Iris pigment epithelial cell (primary cell): ENCODE results near the gene IQCF6.
"Not testable (repeated sequence)": the region's sequence is repeated elsewhere in the genome, so short reads cannot be mapped to it uniquely, and the experiment has no call there.

Source experiments
- DNase-seq: peaks from one replicate; pipeline ENCODE4 v3.0.0-alpha.2; 2011; ENCODE audit warnings: low read depth

The IQCF6 gene

GRCh38 chr3:51759203-51759602, 19.8 kb downstream of the IQCF6 start:
- DNase-seq: no peak

GRCh38 chr3:51753763-51754750, 25.0 kb downstream of the IQCF6 start:
- DNase-seq: not testable (repeated sequence)

DNA sequence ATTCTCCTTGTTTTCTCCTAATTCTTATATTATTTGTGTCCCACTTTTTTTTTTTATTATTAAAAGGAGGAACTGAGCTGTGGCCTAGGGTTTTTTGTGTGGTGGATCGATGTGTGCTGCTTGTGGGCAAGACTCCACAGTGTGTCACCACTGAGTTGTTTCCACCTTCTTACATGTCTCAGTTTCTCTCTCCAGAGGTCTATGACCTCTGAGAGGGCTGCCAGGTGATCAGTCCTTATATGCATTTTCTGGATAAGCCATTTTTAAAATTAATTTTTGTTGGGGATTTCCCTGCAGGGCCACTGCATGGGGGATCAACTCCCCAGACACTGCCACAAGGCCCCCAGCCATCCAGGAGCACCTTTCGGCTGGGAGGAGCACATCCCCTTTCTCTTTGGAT, 27.8 kb downstream of the IQCF6 start:
- no peak for DNase-seq

DNA sequence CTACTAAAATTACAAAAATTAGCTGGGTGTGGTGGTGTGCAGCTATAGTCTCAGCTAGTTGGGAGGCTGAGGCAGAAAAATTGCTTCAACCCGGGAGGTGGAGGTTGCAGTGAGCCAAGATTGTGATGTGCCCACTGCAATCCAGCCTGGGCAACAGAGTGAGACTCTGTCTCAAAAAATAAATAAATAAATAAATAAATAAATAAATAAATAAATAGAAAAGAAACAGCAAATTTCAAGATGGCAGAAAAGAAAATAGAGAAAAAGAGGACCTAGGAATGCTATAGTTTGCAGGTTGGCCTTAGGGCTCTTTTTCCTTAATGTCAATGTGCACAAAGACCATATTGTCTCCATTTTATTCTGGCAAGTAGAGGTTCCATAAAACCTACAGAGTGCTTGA, 28.2 kb downstream of the IQCF6 start:
- DNase-seq: no peak

- DNase-seq: no peak
Measured at GRCh38 chr3:51748327-51748726, 30.7 kb downstream of the IQCF6 start.

DNA sequence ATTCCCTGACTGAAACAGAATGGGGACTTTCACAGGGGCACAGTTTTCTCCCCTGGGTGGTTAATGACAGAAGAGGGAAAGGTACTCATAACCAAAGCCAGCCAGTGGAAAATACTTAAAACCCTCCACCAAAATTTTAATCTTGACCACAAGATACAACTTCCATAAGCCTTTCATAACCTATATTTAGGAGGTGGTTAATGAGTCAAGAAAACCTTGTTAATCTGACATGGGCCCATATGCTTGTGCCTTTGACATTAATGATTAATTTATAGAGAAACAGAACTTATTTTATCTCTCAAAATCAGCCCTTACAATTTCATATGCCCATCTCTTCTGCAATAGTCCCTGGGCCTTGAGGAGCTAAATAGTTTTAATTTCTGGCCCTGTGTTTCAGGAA, 31.2 kb downstream of the IQCF6 start:
- DNase-seq: no peak

- DNase-seq: not testable (repeated sequence)
Measured at GRCh38 chr3:51742978-51743377, 36.1 kb downstream of the IQCF6 start.

- DNase-seq: not testable (repeated sequence)
Measured at GRCh38 chr3:51742320-51742719, 36.7 kb downstream of the IQCF6 start.

GRCh38 chr3:51739110-51739509, 39.9 kb downstream of the IQCF6 start:
- no peak for DNase-seq

- no peak for DNase-seq
Measured at GRCh38 chr3:51735950-51736349, 43.1 kb downstream of the IQCF6 start.

DNA sequence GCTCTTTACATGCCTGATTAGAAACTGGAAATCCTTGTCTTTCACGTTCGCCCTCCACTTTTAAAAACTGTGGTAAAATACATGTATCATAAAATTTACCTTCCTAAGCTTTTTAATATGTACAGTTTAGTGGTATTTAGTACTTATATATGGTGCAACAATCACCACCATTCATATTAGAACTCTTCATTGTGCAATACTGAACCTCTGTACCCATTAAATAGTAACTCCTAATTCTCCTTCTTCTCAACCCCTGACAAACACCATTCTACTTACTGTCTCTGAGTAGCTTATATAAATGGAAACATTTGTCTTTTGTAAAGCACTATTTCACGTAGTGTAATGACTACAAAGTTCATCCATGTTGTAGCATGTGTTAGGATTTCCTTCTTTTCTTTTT, 44.0 kb downstream of the IQCF6 start:
- no peak for DNase-seq

DNA sequence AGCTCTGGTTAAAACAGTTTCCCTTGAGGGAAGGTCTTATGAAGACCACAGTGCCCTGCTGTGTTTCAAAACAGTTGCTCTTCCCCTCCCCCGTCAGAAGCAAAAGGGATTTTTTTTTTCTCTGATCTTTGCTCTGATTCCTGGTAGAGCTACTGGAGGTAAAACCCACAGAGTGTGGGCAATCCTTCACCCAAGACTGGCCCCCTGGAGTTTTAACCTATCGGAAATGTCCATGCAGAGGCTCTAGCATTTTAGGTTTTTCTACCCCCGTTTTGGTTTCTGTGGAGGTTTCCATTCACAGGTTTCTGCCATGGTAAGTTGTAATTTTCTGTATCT, 44.5 kb downstream of the IQCF6 start:
- DNase-seq: no peak

DNA sequence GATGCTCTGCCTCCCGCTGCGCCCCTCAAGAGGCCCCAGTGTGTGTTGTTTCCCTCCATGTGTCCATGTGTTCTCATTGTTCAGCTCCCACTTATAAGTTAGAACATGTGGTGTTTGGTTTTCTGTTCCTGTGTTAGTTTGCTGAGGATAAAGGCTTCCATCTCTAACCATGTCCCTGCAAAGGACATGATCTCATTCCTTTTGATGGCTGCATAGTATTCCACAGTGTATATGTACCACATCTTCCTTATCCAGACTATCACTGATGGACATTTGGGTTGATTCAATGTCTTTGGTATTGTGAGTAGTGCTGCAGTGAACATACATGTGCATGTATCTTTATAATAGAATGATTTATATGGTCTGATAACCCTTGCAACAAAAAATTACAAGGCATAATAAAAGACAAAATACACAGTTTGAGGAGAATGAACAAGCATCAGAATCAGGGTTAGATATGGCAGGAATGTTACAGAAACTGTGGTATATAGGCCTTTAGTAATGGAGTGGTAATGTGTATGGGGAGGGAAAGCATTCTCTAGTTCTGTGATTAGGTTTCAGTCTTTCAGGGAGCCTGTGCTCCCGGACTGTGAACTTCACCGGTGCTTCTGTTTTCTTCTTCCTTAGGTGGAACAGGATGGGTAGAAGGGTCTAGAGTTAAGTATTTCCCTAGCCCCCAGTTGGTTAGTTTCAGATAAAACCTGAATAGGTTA, 45.0 kb downstream of the IQCF6 start:
- DNase-seq: no peak

GRCh38 chr3:51729042-51729633, 49.9 kb downstream of the IQCF6 start:
- no peak for DNase-seq
